Endothelial cell of hepatic sinusoid (primary cell): ENCODE measurements around the gene SLC25A33.
"Not testable (repeated sequence)": the region's sequence is repeated elsewhere in the genome, so short reads cannot be mapped to it uniquely, and the experiment has no call there.

Experiments used
- in situ Hi-C: cut with HindIII; loops from 2 replicates; pipeline ENCODE4 v1.10.0; 2017; ENCODE audit warnings: low sequenced_read_pairs

Gene SLC25A33, protein sequence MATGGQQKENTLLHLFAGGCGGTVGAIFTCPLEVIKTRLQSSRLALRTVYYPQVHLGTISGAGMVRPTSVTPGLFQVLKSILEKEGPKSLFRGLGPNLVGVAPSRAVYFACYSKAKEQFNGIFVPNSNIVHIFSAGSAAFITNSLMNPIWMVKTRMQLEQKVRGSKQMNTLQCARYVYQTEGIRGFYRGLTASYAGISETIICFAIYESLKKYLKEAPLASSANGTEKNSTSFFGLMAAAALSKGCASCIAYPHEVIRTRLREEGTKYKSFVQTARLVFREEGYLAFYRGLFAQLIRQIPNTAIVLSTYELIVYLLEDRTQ

DNA sequence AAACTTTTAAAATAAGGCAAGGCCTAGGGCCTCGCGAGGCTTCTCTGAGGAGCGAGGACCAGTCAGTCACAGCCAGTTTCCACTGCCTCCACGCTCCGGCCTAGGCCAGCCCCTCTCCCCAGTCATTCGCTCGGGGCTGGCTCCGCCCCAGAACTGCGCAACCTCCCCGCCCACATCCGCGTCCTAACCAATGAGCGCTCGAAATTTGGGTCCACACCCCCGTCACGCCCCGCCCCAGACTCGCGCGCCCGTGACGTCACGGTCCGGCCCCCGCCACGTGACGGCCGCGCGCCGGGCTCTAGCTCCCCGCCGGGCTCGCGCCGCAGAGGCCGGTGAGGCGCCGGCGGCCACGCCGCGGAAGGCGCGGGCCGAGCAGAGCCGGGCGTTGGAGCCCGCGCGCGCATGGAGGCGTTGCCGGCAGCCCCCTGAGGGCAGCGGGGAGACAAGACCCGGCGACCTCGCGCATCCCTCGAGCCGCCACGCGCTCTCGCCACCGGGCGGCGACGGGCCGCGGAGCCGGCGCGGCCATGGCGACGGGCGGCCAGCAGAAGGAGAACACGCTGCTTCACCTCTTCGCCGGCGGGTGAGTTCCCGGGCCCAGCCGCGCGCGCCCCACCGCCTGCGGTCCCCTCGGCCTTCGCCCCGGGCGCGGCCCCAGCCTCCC, at the start of gene SLC25A33:
Gene SLC25A33 (plus strand): TSS at position 301 of the 664 bp plus-strand sequence. CDS start 227 bp downstream, at position 528.
- in situ Hi-C loops = no loop called here

DNA sequence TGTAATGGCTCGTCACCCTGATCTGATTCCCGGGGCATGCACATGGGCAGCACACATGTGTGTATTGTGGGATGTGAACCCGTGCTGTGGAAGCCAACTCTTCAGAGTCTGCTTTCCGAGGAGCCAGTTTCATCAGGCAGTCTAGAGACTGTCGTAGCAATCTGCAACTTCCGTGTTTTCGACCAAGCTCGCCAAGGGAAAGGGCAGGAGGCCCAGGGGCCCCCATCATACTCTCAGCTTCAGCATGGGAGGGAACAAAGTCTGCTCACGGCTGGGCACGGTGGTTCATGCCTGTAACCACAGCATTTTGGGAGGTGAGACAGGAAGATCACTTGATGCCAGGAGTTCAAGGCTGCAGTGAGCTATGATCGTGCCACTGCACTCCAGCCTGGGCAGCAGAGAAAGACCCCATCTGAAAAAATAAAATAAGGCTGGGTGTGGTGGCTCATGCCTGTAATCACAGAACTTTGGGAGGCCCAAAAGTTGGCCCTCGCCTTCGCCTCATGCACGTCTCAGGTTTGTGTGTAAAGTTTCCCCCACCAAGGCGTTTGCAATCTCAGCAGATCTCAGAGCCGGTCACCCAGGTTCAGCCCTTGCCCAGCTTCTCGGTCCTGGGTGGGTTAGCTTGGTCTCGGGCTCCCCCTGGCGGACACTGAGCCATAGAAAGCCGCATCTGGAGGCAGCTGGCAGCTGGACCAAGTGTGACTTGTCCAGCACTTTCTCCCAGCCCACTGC, 48.5 kb upstream of the SLC25A33 start:
- in situ Hi-C loops = no loop called here

DNA sequence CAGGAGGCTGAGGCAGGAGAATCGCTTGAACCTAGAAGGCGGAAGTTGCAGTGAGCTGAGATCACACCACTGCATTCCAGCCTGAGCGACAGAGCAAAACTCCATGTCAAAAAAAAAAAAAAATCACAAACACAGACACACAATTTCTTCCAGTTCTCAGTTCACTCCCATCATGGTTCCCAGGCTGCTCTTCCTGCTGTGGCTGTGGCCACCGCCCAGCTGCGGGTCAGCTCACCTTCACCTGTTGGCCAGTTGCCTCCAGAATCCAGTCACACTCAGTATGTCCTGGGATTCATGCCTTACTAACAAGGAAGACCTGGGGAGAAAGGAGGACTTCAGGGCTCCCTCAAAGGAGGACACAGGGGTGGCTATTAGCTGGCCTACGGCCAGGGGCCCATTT, 45.9 kb upstream of the SLC25A33 start:
- in situ Hi-C loops = no loop called here

DNA sequence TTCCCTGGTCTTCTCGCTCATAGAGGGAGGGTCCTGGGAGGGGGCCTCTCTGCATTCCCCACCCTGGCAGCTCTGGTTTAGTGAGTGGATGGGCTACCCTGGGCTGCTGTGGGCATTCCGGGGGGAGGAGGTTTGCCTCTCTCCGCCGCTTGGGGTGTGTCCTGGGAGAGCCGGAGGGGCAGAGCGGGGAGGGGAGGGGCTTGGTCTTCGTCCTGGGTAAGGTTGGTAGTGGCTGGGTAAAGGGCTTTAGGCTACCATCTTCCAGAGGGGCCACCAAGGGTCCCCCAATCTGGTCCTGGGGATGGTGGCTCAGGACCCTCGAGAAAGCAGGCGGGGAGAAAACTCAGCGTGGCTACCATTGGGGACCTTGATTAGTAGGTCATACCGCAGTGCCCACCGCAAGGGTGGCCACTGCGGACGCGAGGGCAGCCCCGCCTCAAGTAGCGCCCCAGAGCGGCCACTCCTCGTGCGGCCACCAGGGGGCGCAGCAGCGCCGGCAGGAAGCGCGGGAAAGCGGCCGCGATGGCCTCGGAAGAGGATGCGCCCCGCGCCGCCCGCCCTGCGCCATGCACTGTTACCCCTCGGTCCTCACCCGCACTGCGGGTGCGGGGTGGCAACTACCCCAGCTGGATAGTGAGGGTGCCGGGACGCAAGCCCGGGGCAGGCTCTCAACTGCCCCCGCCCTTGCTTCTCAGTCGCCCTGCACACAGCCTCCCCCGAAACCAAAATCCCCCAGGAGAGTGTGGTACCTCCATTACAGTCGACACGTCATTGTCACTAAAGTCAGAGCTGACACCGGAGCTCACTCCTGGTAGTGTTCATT, 44.1 kb upstream of the SLC25A33 start:
- in situ Hi-C loops = loop anchor here (5.0 kb wide), 1 partner anchor 77 kb away; no protein-coding TSS in a partner anchor

DNA sequence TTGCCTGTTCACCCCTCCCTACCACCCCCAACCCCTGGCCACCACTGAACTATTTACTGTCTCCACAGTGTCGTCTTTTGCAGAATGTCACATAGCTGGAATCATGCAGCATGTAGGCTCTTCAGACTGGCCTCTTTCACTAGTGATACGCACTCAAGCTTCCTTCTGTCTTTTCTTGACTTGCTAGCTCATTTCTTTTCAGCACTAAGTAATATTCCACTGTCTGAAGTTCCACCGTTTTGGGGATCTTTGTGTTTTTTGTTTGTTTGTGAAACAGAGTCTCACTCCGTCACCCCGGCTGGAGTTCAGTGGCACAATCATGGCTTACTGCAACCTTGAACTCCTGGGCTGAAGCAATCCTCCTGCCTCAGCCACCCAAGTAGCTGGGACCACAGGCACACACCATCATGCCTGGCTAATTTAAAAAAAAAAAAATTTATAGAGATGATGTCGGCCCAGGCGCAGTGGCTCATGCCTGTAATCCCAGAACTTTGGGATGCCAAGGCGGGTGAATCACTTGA, 43.4 kb upstream of the SLC25A33 start:
- in situ Hi-C loops = loop anchor here (5.0 kb wide), 1 partner anchor 76 kb away; no protein-coding TSS in a partner anchor

DNA sequence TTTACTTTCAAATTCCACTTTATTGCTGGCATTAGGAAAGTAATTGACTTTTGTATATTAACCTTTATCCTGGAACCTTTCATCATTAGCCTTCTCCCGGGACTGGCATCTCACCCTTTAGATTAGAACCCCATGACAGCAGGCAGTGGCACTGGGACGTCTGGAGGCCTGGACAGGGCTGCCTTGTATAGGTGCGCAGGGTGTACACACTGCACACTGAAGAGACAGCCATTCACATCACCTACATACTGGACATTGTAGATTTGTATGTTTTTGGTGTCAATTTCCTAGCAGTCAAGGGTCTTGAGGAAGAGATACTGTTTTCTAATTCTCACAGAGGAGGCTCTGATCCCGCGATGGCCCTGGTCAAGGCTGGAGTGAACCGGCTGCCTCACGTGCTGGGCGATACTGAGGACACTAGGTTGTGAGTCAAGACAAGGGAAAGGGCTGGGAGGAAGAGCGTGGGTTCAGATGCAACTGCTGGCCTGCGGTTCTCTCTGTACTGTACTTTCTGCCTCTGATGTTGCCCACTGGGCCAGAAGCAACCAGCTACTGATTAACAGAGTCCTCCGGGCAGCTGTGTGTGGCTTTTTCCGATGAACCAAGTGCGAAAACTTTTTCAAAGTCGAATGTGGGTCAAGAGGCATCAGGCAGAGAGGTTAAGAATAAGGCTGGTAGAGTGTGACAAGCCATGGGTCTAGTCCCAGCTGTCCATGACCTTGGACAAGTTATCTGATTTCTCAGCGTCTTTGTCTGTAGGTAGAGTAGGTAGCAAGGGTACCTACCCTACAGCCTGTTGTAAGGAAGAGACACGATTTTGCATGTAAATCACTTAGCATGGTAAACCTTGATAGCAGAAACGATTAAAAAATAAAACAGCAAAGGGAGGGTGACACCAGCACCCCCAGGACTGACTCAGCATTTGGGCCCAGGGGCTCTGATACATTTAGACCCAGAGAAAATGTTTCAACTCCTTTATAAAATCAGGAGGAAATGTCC, 38.2 kb upstream of the SLC25A33 start:
- in situ Hi-C loops = no loop called here

DNA sequence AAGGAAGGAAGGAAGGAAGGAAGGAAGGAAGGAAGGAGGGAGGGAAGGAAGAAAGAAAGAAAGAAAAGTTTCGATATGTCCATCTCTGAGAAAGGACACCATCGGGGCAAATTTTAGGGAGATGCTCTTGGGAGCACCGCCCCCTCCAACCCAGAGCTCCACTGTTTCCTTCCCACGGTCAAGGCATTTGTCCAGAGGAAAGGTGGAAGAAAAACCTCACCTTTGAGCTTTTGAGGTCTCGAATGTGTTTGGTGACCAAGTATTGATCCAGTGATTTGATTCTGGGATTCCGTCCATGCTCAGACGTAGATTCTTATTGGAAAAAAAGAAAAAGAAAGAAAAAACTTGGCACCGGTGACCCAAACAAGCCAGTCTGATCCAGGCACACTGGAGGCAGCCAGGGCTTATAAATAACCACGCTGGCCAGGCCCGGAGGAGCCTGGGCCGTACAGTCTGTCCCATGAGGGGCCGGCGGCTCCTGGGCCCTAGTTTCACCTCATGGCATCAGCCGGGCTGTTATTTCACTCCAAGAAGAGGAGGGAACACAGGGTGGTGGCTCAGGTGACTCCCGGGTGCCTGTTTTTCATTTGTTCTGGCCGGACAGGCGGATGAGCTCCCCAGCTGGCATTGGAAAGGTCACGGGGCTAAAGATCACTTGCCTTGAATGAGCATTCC, 36.1 kb upstream of the SLC25A33 start:
- in situ Hi-C loops = no loop called here

DNA sequence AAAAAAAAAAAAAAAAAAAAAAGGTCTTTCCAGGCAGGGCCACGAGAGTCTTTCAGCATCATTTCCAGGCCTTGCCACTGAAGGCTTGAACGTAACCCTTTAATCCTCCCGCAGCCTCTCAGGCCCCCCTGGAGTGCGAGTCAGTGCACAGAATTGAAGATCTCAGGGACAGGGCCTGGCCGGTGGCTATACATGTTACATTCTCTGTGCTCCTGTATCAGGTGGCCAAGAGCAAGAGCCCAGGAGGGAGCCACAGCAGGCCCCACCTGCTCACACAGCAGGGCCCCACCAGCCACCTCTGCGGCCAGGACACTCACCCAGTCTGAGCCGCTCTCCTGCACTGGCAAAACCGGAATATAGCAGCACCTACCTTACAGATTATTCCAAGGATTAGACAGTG, 34.1 kb upstream of the SLC25A33 start:
- in situ Hi-C loops = no loop called here

DNA sequence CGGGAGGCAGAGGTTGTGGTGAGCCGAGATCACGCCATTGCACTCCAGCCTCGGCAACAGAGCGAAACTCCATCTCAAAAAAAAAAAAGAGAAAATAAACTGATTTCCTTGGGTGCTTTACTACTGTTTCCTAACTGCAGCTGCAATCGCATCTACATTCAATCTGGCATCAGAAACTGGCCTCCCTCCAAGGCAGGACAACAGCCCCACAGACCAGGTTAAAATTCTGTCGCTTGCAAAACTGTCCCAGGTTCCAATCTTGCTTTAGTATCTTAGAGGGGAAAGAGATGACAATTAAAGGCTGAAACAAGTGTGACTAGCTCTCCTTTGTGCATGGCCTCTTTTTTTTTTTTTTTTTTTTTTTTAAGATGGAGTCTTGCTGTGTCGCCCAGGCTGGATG, 32.4 kb upstream of the SLC25A33 start:
- in situ Hi-C loops = no loop called here

DNA sequence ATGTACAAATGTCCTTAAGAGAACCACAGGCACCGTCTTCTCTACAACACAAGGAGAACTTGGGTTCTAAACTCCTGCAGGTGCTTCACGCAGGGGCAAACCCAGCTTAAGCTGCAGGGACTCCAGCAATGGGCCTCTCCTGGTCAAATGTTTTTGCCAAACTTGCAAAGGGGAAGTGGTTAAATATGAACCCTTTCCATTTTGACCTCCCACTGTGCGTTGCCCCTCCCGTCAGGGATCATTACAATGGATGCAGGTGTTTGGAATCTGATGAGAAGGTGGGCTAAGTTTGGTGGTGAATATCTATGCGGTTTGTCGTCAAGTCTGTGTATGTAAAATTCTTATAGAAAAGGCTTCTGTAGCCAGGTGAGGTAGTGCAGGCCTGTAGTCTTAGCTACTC, 29.1 kb upstream of the SLC25A33 start:
- in situ Hi-C loops = no loop called here

DNA sequence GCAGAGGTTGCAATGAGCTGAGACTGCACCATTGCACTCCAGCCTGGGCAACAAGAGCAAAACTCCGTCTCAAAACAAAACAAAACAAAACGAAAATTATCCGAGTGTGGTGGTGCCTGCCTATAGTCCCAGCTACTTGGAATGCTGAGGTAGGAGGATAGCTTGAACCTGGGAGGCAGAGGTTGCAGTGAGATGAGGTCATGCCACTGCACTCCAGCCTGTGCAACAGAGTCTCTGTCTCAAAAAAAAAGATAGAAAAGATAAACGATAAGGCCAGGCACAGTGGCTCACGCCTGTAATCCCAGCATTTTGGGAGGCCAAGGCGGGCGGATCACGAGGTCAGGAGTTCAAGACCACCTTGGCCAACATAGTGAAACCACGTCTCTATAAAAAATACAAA, 23.7 kb upstream of the SLC25A33 start:
- in situ Hi-C loops = not testable (repeated sequence)

DNA sequence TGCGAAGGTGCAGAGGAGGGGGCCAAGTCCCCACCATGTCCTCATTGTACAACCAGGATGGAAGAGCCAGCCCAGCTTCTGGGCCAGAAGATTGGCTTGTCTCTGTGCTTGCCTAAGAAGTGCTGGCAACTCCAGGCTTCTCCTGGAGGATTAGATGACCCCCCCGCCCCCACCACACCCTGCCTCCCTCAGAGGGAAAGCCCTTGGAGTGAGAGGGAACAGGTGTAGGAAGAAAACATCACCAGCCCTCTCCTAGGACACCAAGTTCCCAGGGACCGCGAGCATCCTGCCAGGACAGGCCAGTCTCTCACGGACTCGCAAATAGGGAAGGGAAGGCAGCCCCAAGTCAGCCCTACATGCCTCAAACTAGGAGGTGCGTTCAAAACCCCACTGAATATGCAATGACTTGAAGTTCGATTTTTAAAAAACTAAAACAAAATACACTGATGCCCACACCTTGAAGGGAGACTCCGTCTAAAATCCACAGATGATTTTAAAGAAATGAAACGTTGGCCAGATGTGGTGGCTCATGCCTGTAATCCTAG, 20.7 kb upstream of the SLC25A33 start:
- in situ Hi-C loops = no loop called here

DNA sequence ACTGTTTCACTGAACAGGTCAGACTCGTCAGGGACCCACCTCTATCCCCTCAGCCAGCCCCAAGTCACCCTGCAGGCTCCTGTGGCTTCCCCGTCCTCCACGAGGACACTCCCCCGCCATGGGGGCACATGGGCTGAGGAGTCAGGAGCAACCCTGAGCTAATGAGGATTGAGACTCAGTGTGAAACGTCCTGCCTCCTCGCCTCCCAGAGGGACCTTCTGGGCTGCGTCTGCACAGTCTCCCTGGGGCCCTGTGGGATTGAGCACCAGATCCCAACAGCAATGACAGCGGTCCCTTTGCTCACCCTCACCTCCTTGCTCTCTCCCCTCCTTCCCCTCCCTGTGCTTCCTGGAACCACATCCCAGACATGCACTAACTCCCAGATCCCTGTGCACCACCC, 18.9 kb upstream of the SLC25A33 start:
- in situ Hi-C loops = no loop called here

DNA sequence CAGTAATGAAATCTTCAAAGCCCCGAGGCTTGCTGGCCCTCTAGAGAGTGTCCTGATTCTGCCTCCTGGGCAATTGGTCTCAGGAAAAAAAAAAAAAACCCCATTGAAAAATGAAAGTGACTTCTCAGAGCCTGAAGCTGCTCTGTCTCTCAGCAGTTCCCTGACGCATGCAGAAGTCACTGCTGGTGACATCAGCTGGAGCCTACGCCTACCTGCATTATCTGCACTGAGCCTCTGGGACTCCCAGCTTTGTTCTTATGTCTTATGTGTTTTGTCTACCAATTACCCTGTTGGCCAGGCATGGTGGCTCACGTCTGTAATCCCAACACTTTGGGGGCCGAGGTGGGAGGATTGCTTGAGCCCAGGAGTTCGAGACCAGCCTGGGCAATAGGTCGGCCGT, 10.1 kb upstream of the SLC25A33 start:
- in situ Hi-C loops = no loop called here

DNA sequence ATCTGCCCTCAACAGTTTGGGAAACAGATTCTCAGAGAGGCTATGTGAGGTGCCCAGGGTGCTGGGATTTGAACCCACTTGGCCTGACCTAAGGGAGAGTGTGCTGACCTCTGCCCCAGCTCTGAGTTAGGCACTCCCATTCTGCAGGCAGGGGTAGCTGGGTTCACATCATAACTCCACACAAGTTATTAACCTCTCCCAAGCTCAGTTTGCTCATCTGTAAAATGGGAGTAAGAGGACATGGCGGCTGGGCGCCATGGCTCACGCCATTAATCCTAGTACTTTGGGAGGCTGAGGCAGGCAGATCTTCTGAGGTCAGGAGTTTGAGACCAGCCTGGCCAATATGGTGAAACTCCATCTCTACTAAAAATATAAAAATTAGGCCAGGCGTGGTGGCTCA, 8.9 kb upstream of the SLC25A33 start:
- in situ Hi-C loops = no loop called here

DNA sequence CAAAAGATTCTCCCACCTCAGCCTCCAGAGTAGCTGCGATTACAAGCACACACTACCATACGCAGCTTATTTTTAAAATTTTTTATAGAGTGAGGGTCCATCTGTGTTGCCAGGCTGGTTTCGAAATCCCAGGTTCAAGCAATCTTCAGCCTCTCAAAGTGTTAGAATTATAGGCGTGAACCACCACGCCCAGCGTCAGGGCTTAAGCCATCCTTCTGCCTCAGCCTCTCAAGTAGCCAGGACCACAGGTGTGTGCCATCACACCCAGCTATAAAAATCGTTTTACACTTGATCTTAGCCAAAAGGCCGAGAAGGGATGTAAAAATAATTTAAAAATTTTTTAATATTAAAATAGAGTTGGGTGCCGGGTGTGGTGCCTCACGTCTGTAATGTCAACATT, 4.3 kb upstream of the SLC25A33 start:
- in situ Hi-C loops = no loop called here

DNA sequence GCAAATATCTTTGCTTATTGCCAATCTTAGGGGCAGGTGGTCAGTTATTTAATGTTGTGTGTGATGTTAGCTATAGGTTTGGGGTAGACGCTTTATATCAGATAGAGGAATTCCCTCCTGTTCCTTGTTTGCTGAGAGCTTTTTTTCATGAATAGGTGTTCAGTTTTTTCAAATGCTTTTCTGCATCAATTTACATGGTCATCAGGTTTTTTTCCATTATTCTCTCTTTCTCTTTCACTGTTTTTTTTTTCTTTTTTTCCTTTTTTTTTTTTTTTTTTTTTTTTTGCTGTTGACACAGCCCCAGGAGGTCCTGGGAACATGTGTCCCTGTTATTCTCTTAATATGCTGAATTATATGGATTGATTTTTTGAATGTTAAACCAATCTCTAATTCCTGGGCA, 3.0 kb upstream of the SLC25A33 start:
- in situ Hi-C loops = no loop called here

DNA sequence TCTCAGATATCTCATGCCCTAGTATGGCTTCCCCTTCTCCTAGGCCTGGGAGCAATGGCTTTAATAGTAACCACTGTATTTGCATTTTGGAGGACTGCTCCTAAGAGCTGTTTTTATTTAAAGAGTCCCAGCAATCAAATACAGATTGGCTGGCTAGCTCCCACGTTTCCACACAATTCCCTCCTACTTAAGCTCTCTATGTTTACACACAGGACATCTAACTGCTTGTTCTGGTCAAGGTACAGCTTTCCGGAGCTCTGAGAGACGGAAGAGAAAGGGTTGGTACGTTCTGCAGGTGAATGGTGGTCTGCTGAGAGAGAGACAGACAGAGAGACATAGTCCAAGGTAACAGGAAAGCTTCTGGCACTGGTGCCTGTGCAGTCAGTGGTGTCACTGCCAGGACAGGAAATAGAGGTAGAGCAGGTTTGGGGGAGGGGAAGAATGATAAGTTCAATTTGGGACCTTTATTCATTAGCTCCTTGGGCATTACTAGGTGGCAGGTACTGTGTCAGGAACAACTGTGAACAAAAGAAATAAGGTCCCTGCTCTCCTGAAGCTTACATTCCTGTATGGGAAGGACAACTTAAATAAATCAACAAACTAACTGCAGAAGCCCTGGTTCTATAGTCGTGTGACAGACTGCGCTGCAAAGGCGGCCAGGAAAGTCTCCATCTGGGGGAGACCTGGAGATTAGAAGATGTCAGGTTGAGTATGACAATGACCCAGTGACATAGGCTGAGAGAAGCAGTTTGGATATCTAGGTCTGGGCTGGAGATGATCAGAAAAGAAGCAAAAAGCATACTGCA, 1.2 kb upstream of the SLC25A33 start:
- in situ Hi-C loops = no loop called here
